MCF 10A (cell line): ENCODE measurements around the gene PLD5. TPM values are rescaled to one million over a fixed set of nuclear protein-coding genes. Genes with fewer than 3 reads are reported as not detected.

Experiments used
- BruUV-seq: library from RNA; stranded (reverse); fragments of 400-500 nt; replicated peaks from 2 replicates; lab custom pipeline; 2021; lab: Mats Ljungman, UMichigan
- CTCF ChIA-PET: fragments of 300-600 bp; sonication (Branson Sonifier 250); formaldehyde crosslinking; extraction: SDS; loops from one replicate; lab custom pipeline; 2021; ENCODE audit warnings: antibody characterized with exemption, inconsistent platforms; lab: Yijun Ruan, JAX
- POLR2A ChIA-PET: fragments of 300-600, 350-650 bp; sonication (Branson Sonifier 250); formaldehyde crosslinking; extraction: SDS; loops from one replicate; lab custom pipeline; 2020; ENCODE audit warnings: antibody characterized with exemption, inconsistent platforms; lab: Yijun Ruan, JAX
- DNase-seq: peaks from one replicate; pipeline ENCODE4 v3.0.0-alpha.2; 2018; ENCODE audit not compliant: unreplicated experiment
- H3K27ac Mint-ChIP-seq: one replicate; pipeline ENCODE4 v1.8.0; 2022; ENCODE audit warnings: mild to moderate bottlenecking, low read depth, mixed read lengths; ENCODE audit not compliant: unreplicated experiment
- H3K27me3 Mint-ChIP-seq: one replicate; pipeline ENCODE4 v1.8.0; 2022; ENCODE audit warnings: mixed read lengths; ENCODE audit not compliant: insufficient read depth, unreplicated experiment
- H3K36me3 Mint-ChIP-seq: one replicate; pipeline ENCODE4 v1.8.0; 2022; ENCODE audit warnings: mild to moderate bottlenecking, moderate library complexity, mixed read lengths; ENCODE audit not compliant: insufficient read depth, unreplicated experiment
- H3K4me1 Mint-ChIP-seq: one replicate; pipeline ENCODE4 v1.8.0; 2022; ENCODE audit warnings: mixed read lengths; ENCODE audit not compliant: insufficient read depth, unreplicated experiment
- H3K4me3 Mint-ChIP-seq: one replicate; pipeline ENCODE4 v1.8.0; 2022; ENCODE audit warnings: mild to moderate bottlenecking, moderate library complexity, mixed read lengths; ENCODE audit not compliant: unreplicated experiment
- H3K9me3 Mint-ChIP-seq: one replicate; pipeline ENCODE4 v1.8.0; 2022; ENCODE audit warnings: mixed read lengths; ENCODE audit not compliant: unreplicated experiment
- CTCF ChIP-seq: fragments of 200-600 bp; IDR thresholded peaks from one replicate; pipeline ENCODE4 v1.8.0; 2022; ENCODE audit warnings: antibody characterized with exemption, mild to moderate bottlenecking; ENCODE audit not compliant: unreplicated experiment
- intact Hi-C: fragments of 100-400 bp; cut with micrococcal nuclease; formaldehyde crosslinking; loops from 2 replicates; pipeline ENCODE4 v1.14.1; 2022
- total RNA-seq: library from RNA; stranded (reverse); gene quantifications from 2 replicates; pipeline ENCODE4 v1.2.3, GENCODE V29; 2022

The PLD5 gene
- total RNA-seq, 1 experiment from 2014 or later, result 18.3 TPM

DNA sequence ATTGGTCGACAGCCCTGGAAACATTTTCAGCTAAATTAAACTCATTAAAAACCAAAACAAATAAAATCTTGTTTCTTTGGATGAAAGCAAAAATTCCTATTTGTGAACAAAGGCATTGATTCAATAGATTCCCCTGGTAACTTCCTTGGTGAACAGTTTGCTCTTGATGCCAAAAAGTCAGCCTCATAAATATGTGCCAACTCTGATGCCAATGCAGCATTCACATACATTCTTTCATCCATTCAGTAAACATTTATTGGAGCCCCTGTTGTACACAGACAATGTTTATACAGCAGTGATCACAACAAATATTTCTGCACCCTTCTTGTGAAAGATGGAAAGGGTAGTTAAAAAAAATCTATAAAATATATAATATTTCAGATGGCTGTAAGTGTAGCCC is 107.8 kb downstream of the PLD5 start:
- no peaks in the 10 kb centered on the region for H3K9me3 Mint-ChIP-seq
- CTCF ChIA-PET, result interaction anchor here (1.0 to 1.3 kb wide), 2 partner anchors 13 to 14 kb away, joined by 3 to 5 read pairs; no protein-coding TSS in a partner anchor
- BruUV-seq, result no TSS peak

DNA sequence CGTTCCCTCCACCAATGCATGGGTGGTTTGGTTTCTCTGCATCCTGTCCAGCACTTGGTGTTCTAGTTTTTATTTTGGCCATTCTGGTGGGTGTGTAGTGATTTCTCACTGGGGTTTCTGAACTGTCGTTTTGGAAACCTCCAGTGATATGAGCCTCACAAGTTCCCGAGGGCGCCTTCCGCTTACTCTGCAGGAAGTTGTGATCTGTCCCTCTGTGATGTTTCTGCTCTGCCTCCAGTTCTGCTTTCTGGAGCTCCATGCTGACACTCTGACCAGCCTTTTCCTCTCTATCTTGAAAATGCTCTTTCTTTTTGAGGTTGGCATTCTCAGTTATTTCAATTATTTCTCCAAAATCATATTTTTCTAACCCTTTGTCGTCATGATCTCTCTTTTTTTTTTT is 111.6 kb downstream of the PLD5 start:
- ChIA-PET CTCF (interaction anchor here (1.5 kb wide), 2 partner anchors 12 to 24 kb away, joined by 5 to 7 read pairs; no protein-coding TSS in a partner anchor), POLR2A (no interaction called here)
- Mint-ChIP-seq H3K27me3 (no peaks in the 10 kb centered on the region), H3K4me1 (peaks cover 6% of the 10 kb centered on the region), H3K36me3 (no peaks in the 10 kb centered on the region), H3K27ac (no peak overlapping the region), H3K4me3 (no peak overlapping the region), H3K9me3 (peaks cover 15% of the 10 kb centered on the region)
- no peak for TF ChIP-seq CTCF
- intact Hi-C loops, result loop anchor here (10.0 kb wide), 1 partner anchor 288 kb away; no protein-coding TSS in a partner anchor
- BruUV-seq, result no TSS peak
- DNase-seq, result no peak

More for the DNA sequence above, 107.8 kb downstream of the PLD5 start:
- Mint-ChIP-seq H3K36me3 (no peaks in the 10 kb centered on the region), H3K4me1 (peaks cover 6% of the 10 kb centered on the region), H3K4me3 (no peak overlapping the region), H3K27ac (no peak overlapping the region), H3K27me3 (no peaks in the 10 kb centered on the region)
- POLR2A ChIA-PET, result interaction anchor here (2.6 kb wide), 1 partner anchor 8 kb away, joined by 11 read pairs; no protein-coding TSS in a partner anchor
- no peak for TF ChIP-seq CTCF
- intact Hi-C loops, result loop anchor here (10.0 kb wide), 1 partner anchor 292 kb away; no protein-coding TSS in a partner anchor
- no peak for DNase-seq

- H3K4me3 Mint-ChIP-seq, result no peak overlapping the region
- no peaks in the 10 kb centered on the region for H3K36me3 Mint-ChIP-seq
- no TSS peak for BruUV-seq
- ChIA-PET POLR2A (no interaction called here), CTCF (interaction anchor here (0.6 kb wide), 1 partner anchor 1684 kb away, joined by 3 read pairs; no protein-coding TSS in a partner anchor)
- no peaks in the 10 kb centered on the region for H3K27me3 Mint-ChIP-seq
- intact Hi-C loops, result loop anchor here (10.0 kb wide), 1 partner anchor 287 kb away; no protein-coding TSS in a partner anchor
- DNase-seq, result no peak
- H3K27ac Mint-ChIP-seq, result no peak overlapping the region
- TF ChIP-seq CTCF, result no peak
- H3K9me3 Mint-ChIP-seq, result peaks cover 15% of the 10 kb centered on the region
- H3K4me1 Mint-ChIP-seq, result peaks cover 6% of the 10 kb centered on the region
These were observed 112.6 kb downstream of the PLD5 start for GRCh38 chr1:242411901-242412300.

- H3K4me3 Mint-ChIP-seq, result no peak overlapping the region
- no peak for DNase-seq
- TF ChIP-seq CTCF, result no peak
- POLR2A ChIA-PET, result no interaction called here
- peaks cover 15% of the 10 kb centered on the region for H3K9me3 Mint-ChIP-seq
- no peaks in the 10 kb centered on the region for H3K27me3 Mint-ChIP-seq
- CTCF ChIA-PET, result interaction anchor here (0.6 to 1.4 kb wide), 4 partner anchors 19 to 735 kb away, joined by 3 to 5 read pairs (median 4); no protein-coding TSS in a partner anchor
- H3K36me3 Mint-ChIP-seq, result no peaks in the 10 kb centered on the region
- intact Hi-C loops, result no loop called here
- H3K4me1 Mint-ChIP-seq, result peaks cover 5% of the 10 kb centered on the region
- BruUV-seq, result no TSS peak
- no peak overlapping the region for H3K27ac Mint-ChIP-seq
These were observed 118.5 kb downstream of the PLD5 start for GRCh38 chr1:242405947-242406346.
